HG02678 (cell line): ENCODE data around the gene XYLT1.

Source experiments
- ATAC-seq: cut with Tn5 transposase; IDR thresholded peaks from one replicate; pipeline ENCODE4 v1.9.1; 2021; ENCODE audit warnings: mild to moderate bottlenecking, moderate library complexity; ENCODE audit not compliant: unreplicated experiment

Gene XYLT1

DNA sequence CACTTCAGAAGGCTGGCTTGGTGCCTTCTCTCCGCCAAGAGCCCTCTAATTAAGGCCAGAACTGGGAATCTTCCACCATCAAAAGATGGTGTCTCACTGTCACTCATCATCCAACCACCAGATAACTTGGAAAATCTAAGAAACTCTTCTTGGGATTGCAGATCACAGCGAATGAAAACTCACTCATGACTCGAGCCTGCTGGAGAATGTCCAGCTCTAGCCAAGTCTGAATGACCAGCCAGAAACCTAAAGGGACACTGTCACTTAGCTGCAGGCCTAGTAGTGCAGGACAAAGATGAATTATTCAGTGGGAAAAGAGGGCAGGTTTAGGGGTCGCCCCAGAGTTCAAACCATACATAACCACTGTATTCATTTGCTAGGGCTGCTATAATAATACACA, 107.8 kb downstream of the XYLT1 start:
- no peak for ATAC-seq

DNA sequence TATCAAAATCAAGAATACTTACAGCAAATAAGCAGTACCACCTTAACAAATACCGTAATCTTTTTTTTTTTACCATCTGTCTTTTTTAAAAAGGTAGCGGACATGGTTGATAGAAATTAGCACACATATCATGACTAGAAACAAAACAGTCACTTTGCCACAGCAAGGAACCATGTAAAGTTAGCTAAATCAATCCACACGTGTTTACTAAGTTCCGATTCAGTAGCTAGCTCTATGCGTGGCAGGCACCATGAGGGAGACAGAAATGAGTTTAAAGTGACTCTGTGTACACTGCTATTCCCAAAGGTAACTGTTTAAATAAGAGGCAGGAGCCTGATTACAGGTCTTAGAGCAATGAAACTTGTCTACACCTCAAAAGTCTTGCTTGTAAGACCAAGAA, 108.6 kb downstream of the XYLT1 start:
- ATAC-seq: no peak

DNA sequence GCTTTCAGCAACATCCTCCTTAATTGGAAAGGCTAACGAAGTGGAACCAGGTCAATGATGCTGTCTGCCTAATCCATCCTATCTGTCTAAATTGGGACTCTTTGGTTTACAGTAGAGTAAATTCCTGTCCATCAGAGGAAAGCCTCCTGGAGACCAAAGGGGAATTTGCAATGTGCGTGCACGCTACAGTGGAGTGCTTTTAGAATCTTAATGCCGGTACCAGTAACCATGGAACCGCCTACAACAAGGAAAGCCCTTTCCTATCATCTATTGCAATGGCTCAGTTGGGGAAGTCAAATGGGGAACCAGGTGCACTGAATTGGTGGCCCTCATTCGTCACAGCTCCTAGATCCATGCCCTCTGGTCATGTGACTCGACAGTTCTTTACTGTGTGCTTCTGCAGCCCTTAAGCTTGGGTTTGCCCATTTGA, 110.1 kb downstream of the XYLT1 start:
- no peak for ATAC-seq

DNA sequence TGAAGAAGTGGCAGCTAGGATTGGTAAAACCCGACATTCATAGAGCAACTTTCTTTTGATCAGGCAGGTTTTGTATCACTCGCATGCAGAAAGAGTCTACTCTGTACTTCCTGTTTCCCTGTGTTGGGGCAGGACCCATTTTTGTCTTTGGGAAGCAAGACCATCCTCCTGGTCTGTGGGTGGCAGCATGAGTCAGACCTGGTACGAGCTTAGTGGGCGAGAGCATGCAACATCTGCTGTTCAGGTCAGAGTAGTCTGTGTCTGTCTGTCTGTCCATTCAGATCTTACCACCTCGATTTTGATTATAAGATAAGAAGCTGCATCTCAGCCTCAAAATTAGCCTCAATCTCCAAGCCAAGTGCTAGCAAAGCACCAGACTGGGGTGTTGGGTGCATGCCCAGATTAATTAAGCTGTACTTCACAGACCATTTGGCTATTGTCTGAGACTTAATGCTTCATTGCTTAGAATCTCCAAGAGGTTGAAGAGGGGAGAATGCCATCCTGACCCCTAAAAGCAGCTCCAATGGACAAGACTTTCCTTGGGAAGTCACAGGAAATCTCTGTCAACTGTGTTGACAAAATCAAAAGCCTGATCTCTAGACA, 110.9 kb downstream of the XYLT1 start:
- ATAC-seq: no peak

DNA sequence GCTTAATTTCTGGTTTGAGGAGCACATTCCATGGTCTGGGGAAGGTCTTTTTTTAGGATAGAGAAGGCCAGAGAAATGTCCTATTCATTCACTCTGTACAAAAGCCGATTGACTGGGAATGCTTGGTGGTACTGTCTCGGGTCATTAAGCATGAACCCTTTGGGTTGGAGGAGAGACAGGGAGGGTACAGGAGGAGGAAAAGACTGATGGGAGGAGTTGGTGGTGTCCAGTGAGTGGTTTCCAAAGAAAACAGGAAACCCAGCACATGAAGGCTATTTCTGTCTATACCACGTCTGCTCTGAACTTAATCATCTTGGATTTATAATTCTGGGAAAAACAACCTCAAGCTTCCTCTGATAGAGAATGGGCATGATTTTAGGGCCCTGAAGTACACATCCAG, 111.9 kb downstream of the XYLT1 start:
- ATAC-seq: no peak

DNA sequence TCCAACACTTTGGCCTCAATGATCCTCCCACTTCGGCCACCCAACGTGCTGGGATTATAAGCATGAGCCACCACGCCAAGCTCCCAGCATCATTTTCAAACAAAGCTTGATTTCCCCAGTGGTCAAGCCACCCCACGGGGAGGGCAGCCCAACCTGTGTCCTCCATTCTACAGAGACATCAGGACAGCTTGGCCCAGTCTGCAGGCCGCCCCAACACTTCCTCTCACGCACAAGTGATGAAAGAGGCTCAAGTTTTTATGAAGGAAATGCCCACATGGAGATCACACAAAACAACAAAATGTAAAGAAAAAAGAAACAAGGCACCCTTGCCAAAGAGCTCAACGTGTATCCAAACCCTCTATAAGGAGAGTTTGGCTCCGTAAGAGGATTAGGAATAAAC, 112.4 kb downstream of the XYLT1 start:
- ATAC-seq: no peak

DNA sequence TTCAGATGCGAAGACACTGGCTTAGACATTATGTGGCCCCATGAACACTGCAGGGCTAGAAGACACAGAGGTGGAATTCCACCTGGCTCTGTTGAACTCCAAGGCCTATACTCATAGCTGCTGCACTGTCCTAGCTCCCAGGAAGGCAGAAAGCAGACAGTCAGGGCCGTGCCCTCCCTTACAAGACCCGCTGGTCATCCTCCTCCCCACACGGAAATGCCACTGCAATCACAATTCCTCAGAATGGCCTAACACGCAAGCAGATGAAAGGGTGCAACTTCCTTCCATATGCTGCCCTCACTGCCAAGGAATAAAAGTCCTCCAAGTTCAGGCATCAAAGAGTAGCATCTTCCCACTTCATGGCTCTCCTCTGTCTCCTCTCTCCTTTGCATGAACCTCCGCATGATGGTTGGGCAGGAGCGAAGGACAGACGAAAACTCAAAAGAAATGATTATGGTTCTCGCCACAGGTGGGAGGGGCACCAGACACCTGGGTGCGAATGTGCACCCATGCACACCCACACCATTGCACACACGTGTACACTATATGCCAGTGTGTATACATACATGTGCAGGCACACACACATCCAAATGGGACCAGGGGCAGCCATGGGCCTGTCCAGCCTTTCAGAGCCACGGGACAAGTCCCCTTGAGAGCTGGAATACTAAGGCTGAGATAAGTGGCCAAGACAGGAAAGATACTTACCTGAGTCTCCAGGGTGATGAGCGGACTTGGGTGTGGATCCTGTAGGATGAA, 113.3 kb downstream of the XYLT1 start:
- ATAC-seq: no peak

DNA sequence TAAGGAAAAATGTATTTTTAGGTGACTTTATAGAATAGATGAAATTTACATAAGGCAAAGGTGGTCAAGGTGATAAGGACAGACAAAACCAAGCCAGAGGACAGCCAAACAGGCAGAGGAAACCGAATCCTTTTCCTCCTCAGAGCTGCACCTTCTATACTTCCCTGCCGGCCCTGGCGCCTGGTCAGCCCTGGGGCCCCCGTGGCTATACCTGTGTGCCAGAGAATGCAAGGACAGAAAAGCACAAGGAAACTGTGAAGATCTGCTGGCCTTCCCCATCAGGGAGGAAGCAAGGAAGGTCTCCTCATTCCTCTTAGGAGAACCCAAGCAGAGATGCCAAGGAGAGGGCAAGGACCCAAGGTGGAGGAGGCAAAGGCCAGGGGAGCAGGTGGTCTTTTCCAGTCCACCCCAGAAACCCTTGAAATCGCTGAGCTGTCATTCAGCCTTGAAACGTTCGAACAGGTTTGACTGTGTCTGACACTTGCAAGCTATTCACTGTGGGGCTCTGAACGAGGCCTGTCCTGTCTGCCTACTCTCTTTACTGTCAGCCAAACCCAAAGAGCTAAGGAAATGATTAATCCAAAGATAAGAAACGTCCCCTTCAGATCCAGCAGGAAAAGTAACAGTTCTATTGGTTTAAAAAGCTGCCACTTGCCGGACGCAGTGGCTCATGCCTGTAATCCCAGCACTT, 114.4 kb downstream of the XYLT1 start:
- ATAC-seq: no peak

DNA sequence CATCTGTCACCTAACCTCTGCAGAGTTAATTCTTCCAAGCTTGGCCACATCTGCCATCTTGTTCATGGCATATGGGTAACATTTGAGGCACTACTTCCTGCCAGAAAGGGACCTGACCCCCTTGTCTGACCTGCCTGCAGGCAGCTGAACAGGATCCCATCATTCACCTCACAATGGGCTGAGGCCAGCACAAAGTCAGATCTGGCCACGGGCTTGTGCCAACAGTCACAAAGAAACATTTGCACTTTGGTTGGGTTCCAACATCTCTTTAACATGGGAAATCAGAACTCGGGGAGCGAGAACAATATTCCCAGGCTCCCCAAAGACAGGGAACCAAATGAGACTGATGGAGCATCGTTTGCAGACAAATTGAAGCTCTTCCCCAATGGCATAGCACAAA, 116.1 kb downstream of the XYLT1 start:
- no peak for ATAC-seq

DNA sequence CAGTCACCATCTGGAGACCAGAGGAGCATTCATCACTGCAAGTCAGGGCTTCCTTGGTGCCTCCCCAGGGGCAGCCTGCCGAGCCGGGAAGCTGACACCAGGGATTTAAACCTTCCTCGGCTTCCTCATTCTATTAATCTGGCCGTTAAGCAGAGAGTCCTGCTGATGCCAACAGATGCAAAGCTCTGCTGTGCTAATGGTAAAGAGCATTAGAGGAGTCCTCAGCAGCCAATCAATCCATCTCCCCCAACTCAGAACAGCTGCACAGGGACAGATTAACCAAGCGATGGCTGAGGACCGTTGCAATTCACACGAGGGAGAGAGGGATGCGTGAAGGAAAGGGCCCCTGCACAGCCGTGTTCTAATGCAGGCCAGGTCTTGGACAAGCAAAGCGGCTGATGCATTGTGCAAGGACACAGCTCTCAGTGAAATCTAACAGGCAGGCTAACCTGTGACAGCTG, 116.6 kb downstream of the XYLT1 start:
- ATAC-seq: no peak

DNA sequence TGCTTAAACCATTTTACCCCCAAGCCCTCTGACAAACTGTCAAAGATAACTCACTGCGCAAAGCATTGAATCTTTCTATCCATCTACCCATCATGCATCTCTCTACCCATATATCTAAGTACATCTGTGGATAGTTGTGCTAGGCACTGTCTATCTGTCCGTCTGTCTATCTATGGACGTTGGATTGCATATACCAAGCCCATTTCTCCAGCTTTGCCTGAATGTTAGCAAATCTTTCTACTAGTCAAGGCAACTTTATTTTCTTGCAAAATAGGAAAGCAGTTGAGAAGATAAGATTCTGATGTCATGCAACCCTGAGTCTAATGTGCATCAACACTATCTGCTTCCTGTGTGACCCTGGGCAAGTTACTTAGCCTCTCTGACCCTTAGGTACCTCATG, 117.2 kb downstream of the XYLT1 start:
- no peak for ATAC-seq

DNA sequence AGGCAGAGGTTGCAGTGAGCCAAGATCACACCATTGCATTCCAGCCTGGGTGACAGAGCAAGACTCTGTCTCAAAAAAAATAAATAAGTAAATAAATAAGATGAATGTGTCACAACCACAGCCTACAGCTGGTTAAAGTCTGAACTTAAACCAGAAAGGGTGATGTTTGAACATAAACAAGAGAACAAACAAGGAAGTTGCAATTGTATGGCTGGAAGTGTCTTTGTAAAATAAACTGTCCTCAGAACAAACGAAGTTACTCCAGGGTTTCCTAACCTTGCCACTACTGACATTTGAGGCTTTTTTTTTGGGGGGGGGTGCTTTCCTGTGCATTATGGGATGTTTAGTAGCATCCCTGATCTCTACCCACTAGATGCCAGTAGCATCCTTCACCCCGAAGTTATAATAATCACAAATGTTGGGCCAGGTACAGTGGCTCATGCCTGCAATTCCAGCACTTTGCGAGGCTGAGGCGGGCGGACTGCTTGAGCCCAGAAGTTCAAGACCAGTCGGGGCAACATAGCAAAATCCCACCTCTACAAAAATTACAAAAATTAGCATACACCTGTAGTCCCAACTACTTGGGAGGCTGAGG, 119.2 kb downstream of the XYLT1 start:
- no peak for ATAC-seq

DNA sequence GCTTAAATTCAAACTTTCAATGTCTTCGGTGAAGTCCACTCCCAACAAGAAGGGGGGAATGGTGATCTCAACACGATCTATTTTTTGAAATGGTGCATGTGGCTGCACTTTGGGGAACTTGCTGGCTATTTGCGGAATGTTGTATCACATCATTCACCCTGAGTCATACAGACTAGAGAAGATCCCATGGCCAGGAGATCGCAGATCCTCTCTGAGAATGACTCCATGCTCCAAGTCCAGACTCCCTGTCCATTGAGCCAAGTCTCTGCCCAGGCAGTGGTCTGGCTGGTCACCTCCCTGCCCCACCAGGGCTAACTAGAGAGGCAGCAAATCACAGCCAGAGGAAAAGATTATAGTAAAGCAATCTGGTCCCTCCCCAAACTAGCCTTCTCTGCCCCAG, 120.6 kb downstream of the XYLT1 start:
- no peak for ATAC-seq

DNA sequence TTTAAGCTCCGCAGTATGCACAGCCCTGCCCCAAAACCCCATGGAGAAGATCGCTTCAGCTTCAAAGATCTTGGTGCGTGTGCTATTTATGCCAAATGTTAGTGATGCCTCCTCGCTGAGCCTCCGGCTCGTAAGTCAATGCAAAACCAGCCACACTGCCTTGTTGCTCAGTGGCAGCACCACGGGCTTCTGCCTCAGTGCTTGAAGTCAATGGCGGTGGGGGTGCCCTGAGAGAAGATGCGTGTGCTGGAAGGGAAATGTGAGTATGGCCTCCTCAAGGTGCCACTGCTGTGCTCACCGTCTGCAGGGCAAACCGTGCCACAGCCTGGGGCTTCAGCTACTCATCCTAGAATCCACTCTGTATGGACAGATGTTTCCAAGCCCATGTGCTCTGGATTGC, 121.9 kb downstream of the XYLT1 start:
- ATAC-seq: no peak

DNA sequence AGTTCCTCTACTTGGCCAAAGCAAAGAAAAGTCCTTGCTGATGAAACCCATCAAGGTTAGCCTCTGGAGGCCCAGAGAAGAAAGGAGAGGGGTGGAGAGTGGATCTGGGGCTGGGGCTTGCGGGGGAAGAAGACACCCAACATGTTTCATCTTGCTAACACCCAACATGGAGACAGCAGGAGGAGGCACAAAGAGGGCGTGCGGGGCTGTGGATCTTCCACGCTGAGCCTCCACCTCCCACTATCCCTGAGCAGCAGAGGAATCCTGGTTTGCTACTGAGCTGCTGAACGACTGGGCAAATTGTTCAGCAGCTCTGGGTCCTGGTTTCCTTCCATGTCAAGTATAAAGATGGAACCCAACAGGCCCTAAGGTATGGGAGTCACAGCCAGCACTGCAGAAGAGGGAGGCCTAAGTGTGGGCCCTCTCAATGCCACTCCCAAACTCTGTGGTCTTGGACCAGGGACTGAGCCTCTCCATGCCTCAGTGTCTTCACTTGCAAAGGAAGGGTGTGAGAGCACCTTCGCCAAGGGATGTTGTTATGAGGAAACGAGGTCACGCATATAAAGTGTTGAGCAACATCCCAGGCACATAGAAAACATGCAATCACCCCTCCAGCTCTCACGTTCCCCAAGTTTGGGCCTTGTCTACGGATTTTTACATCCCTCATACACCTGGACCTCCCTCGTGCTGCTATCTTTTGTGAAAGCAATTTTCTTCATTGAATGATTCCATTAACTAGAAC, 122.5 kb downstream of the XYLT1 start:
- no peak for ATAC-seq

DNA sequence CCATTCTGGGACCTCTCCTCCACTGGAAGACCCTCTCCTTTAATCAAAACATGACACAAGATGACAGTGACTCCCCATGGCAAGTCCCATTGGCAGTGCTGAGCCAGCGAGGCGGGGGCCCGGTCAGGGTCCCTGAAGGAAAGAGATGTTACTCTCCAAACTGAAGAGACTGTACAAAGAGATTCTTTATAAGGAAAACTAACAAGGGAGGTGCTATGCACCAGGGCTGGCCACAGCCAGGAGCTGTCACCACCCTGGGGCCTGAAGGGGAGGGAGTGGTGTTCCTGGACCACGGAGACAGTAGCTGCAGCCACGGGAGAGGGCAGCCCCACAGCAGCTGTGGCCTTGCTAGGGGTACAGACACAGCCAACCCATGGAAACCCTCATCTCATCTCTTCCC, 123.1 kb downstream of the XYLT1 start:
- ATAC-seq: no peak

DNA sequence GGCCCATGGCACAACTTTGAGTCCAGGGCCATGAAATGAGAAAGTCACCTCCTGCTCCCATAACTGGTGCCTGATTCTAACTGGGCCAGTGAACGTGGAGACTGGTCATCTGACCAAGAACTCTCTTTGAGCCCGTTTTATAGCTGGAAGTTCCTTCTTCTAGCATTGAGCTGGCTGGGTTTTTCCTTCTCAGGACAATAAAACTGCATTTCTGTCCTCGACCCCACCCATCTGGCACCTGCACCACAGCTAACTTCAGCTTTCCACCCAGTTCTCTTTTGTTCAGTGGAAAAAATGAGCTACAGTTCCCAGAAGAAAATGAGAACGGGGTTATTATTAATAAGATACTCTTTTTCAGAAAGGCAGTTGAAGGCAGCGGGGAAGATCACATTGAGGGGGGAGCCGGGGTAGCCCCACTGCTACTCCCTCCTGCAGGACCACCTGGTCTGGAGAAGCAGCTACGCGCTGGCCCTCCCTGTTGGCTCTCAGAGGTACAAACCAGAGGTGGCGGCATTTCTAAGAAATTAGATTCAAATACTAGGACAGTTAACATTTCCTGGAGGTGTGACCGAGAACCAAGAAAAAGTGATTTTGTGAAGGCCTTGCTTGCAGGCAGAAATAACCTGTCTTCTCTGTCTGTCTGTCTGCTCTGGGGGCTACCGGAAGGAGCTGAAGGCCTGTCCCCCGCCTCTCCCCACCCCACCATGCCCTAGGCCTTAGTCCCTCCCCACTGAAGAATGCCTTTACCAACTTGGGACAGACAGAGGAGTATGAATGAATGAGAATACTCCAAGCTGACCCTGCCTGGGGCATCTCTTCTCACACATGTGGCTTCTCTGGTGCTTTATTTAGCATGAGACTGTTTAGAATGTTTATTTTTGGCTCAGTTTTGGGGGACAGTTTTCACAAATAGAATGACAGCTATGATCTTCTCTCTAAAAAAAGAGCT, 123.9 kb downstream of the XYLT1 start:
- no peak for ATAC-seq

DNA sequence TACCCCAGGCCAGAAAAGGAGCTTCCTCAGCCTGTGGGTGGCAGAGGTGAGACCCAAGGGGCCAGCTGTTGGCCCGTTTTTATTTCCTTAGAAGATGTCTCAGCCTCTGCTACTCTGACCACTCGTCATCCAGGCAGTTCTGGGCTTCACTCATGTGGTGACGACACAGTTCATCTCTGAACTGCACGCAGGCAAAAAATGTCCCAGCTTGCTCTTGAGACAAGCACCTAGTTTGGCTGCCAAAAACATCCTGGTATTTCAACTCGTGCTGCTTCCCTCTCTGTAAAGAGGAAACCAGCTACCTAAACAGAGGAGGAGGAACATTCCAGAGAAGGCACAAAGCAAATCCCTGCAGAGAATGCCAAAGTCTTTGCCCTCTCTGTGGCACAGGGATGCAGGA, 125.7 kb downstream of the XYLT1 start:
- no peak for ATAC-seq

DNA sequence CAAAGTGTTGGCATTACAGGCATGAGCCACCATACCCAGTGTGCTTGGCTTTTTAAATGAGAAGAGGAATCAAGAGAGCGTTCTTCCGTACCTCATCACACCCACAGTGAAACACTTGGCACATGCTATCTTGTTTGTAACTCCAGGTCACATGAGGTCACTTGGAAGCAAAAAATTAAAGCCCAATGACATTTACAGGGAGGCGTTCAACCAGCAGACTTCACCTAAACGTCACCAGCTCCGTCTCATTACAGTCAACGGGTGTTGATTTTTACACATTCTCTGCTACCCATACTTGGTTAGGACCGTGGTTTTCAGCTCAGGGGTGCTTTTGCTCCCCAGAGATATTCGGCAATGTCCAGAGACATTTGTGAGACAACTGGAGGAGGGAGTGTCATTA, 127.0 kb downstream of the XYLT1 start:
- ATAC-seq: no peak

DNA sequence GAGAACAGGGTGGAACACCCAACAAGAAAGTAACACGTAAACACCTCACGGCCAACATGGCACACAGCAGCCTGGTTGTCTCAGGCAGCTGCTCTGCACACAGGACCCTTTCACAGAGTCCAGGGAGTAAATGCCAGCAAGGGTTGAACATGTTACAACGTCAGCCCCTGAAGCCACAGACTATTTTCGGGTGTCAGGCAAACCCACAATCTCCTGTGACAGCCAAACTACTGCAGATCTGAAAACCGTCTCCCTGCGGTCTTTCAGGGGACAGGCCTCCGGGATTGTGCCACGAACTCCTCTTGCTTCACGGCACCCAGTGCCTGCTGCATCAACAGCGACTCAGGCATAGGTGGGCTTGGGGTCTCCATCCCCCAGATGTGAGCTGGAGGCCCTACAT, 127.7 kb downstream of the XYLT1 start:
- no peak for ATAC-seq
